K562 (cell line): Measurements from ENCODE around the gene RAB31.
"Not testable (repeated sequence)": the region's sequence is repeated elsewhere in the genome, so short reads cannot be mapped to it uniquely, and the experiment has no call there.

Experiments used
- CBX2 ChIP-seq: fragments of 200-600 bp; sonication (generic); IDR thresholded peaks from one replicate; pipeline ENCODE4 v1.6.1; 2012; ENCODE audit warnings: mild to moderate bottlenecking, low read length, inconsistent platforms; ENCODE audit not compliant: insufficient read depth, poor library complexity, severe bottlenecking
- CBX8 ChIP-seq: fragments of 200-600 bp; sonication (generic); IDR thresholded peaks from 2 replicates; pipeline ENCODE4 v1.6.1; 2012; ENCODE audit warnings: borderline replicate concordance, mixed run types, low read depth, mild to moderate bottlenecking, moderate library complexity, mixed read lengths, low read length, control low read depth, inconsistent platforms; ENCODE audit not compliant: poor library complexity, severe bottlenecking; ENCODE audit errors: extremely low read depth
- CTCF ChIP-seq, 3 experiments: IDR thresholded peaks in 2 of 3; conservative IDR thresholded peaks in 1 of 3; 2 replicates each; pipeline ENCODE4 v1.5.1; 2011 to 2012; ENCODE audit warnings: low read length in 3 of 3, mild to moderate bottlenecking in 3 of 3, control low read depth in 2 of 3, improper control_type of control experiment in 1 of 3, inconsistent platforms in 1 of 3, low read depth in 1 of 3, mixed read lengths in 1 of 3, moderate library complexity in 1 of 3; ENCODE audit not compliant: insufficient read depth in 2 of 3
- DMBX1 ChIP-seq: fragments of 250-450 bp; sonication (Bioruptor Pico); IDR thresholded peaks from 2 replicates; pipeline ENCODE4 v1.8.0; 2022; ENCODE audit warnings: inconsistent platforms, mild to moderate bottlenecking, moderate library complexity, borderline replicate concordance
- ELK1 ChIP-seq: sonication (generic); formaldehyde crosslinking; IDR thresholded peaks from 2 replicates; pipeline ENCODE4 v1.8.1; 2022; ENCODE audit warnings: missing genetic modification reagents
- ERF ChIP-seq: fragments of 450-650 bp; formaldehyde crosslinking; IDR thresholded peaks from 2 replicates; pipeline ENCODE4 v1.4.0; 2020; ENCODE audit warnings: mild to moderate bottlenecking, mixed read lengths
- JUN ChIP-seq, 2 experiments: sonication (generic) in 1 of 2; formaldehyde crosslinking in 1 of 2; IDR thresholded peaks; 2 replicates each; pipeline versions ENCODE4 v1.6.1 to v1.8.0; 2012 to 2022; ENCODE audit warnings: borderline replicate concordance in 2 of 2, mild to moderate bottlenecking in 2 of 2, improper control_type of control experiment in 1 of 2, low read depth in 1 of 2, low read length in 1 of 2, missing genetic modification reagents in 1 of 2
- NR1H2 ChIP-seq: sonication (generic); formaldehyde crosslinking; IDR thresholded peaks from 2 replicates; pipeline ENCODE4 v1.4.0; 2020; ENCODE audit warnings: mild to moderate bottlenecking, missing genetic modification reagents
- POLR2A ChIP-seq: fragments of 450-650 bp; conservative IDR thresholded peaks from 2 replicates; pipeline ENCODE4 v1.6.1; 2016
- RFX5 ChIP-seq: IDR thresholded peaks from 2 replicates; pipeline ENCODE4 v1.6.1; 2011; ENCODE audit warnings: low read depth, mild to moderate bottlenecking, improper control_type of control experiment, low read length
- SMAD1 ChIP-seq: fragments of 150-350 bp; IDR thresholded peaks from 2 replicates; pipeline ENCODE4 v1.6.1; 2014; ENCODE audit warnings: low read length, low read depth; ENCODE audit not compliant: partially characterized antibody
- ZBTB43 ChIP-seq: sonication (generic); formaldehyde crosslinking; IDR thresholded peaks from 2 replicates; pipeline ENCODE4 v1.8.0; 2023; ENCODE audit warnings: mild to moderate bottlenecking, missing genetic modification reagents
- ZFX ChIP-seq: sonication (generic); formaldehyde crosslinking; IDR thresholded peaks from 2 replicates; pipeline ENCODE4 v1.8.0; 2022; ENCODE audit warnings: mild to moderate bottlenecking, missing genetic modification reagents, moderate library complexity
- ZNF592 ChIP-seq: fragments of 450-650 bp; IDR thresholded peaks from 2 replicates; pipeline ENCODE4 v1.6.1; 2017; ENCODE audit warnings: antibody characterized with exemption, mild to moderate bottlenecking

- TF ChIP-seq NR1H2 (CRISPR knock-in tag); POLR2A; CBX8; JUN (IDR thresholded peaks at IDR 0.05; ENCODE audit: borderline replicate concordance, low read depth, low read length); JUN (CRISPR knock-in tag; IDR thresholded peaks at IDR 0.05; ENCODE audit: borderline replicate concordance); SMAD1; ZBTB43 (CRISPR knock-in tag); RFX5; CBX2; ELK1 (CRISPR knock-in tag); CTCF (IDR thresholded peaks at IDR 0.05 in 2 of 3, conservative IDR thresholded peaks at IDR 0.05 in 1 of 3; ENCODE audit: insufficient read depth in 2 of 3, low read depth in 1 of 3, low read length in 3 of 3); ERF (CRISPR knock-in tag); ZNF592; DMBX1 (CRISPR knock-in tag); ZFX (CRISPR knock-in tag): not testable (repeated sequence)
Observed at GRCh38 chr18:9770111-9770510, 62.0 kb downstream of the RAB31 start.
